ENCODE results near the gene TTC39C. TPM values are rescaled to one million over a fixed set of nuclear protein-coding genes. Genes with fewer than 3 reads are reported as not detected.

Gene TTC39C
- total RNA-seq, 2 experiments from 2014 or later: 31.4 to 47.0 TPM

- Histone ChIP-seq H3K36me3 (ENCODE audit: insufficient read depth, low read length) (peaks cover 12% of the 10 kb centered on the region), H3K9me2 (ENCODE audit: insufficient read depth, low read length) (no peaks in the 10 kb centered on the region), H4K20me1 (ENCODE audit: insufficient read depth, low read length) (0 out of 2 replicates have a peak, but pooled peaks cover 4% of the 10 kb centered on the region), H3K27ac (ENCODE audit: low read depth, low read length, poor library complexity, severe bottlenecking) (no peak overlapping the region), H2AFZ (ENCODE audit: low read length) (no peak overlapping the region), H3K4me3 (ENCODE audit: low read depth, low read length, poor library complexity, severe bottlenecking) (no peak overlapping the region), H3K9me3 (ENCODE audit: low read length) (no peaks in the 10 kb centered on the region), H3K79me2 (ENCODE audit: insufficient read depth, low read depth, low read length) (peaks cover 5% of the 10 kb centered on the region; the same call in 1 of the 2 replicates), H3K4me2 (ENCODE audit: low read length) (no peak overlapping the region), H3K4me1 (ENCODE audit: insufficient read depth, low read length, poor library complexity, severe bottlenecking) (peaks cover 12% of the 10 kb centered on the region)
- intact Hi-C loops (cut with micrococcal nuclease; ENCODE audit: unreplicated experiment): no loop called here
- BruUV-seq (replicated peaks): no TSS peak
- no peak for DNase-seq (ENCODE audit: low spot score)
- ChIA-PET POLR2A (interaction anchor here (0.9 kb wide), 1 partner anchor 11 kb away, joined by 3 read pairs; no protein-coding TSS in a partner anchor), CTCF (ENCODE audit: unreplicated experiment) (no interaction called here)
- TF ChIP-seq EZH2phosphoT487 (IDR thresholded peaks at IDR 0.05; ENCODE audit: borderline replicate concordance, low read depth, low read length) (no peak), CTCF (conservative IDR thresholded peaks at IDR 0.05; ENCODE audit: low read length) (no peak)
These were observed 51.4 kb downstream of the TTC39C start for GRCh38 chr18:24065906-24066305.

DNA sequence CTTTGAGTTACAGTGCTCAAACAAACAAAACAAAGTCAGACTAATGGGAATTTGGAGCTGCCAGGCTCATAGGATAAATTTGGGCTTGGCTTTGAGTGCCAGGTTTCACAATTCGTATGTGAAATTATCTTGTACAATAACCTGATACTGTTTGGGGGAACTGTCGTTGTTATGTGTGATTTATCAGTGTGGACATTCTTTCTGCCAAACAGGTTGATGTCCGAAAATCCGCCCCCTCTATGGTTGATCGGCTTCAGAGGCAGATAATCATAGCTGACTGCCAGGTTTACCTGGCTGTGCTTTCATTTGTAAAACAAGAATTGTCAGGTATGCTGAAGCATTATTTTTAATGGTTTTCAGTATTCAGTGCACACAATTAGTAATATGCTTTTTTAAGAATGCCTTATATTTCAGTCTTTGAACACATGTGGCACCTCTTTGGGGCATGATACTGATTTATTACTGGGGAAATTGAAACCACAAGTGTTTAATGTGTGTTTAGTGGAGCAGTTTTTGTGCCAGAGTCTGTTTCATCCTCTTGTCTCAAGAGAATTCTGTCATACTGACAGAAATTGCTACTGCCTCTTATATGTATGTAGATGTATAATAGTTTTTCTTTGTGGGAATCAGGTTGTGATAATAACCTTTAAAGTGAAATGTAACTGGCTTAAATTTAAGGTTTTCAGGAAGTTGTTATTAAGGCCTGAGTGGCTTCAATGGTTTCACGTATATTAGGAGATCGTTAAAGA, 54.6 kb downstream of the TTC39C start:
- intact Hi-C loops (cut with micrococcal nuclease; ENCODE audit: unreplicated experiment): no loop called here
- no peak for TF ChIP-seq CTCF (conservative IDR thresholded peaks at IDR 0.05; ENCODE audit: low read length)
- no peak overlapping the region for H3K4me2 ChIP-seq (ENCODE audit: low read length)
- H4K20me1 ChIP-seq (ENCODE audit: insufficient read depth, low read length): no peaks in the 10 kb centered on the region
- H3K4me3 ChIP-seq (ENCODE audit: low read depth, low read length, poor library complexity, severe bottlenecking): no peak overlapping the region
- H3K36me3 ChIP-seq (ENCODE audit: insufficient read depth, low read length): peaks cover 36% of the 10 kb centered on the region
- ChIA-PET CTCF (ENCODE audit: unreplicated experiment) (no interaction called here), POLR2A (interaction anchor here (1.1 kb wide), 1 partner anchor 13 kb away, joined by 4 read pairs; no protein-coding TSS in a partner anchor)
- H3K9me3 ChIP-seq (ENCODE audit: low read length): no peaks in the 10 kb centered on the region
- no peak overlapping the region for H3K27ac ChIP-seq (ENCODE audit: low read depth, low read length, poor library complexity, severe bottlenecking)
- 0 out of 2 replicates have a peak, but pooled peaks cover 4% of the 10 kb centered on the region for H3K79me2 ChIP-seq (ENCODE audit: insufficient read depth, low read depth, low read length)
- no TSS peak for BruUV-seq (replicated peaks)
- H3K4me1 ChIP-seq (ENCODE audit: insufficient read depth, low read length, poor library complexity, severe bottlenecking): peaks cover 12% of the 10 kb centered on the region
- no peaks in the 10 kb centered on the region for H3K9me2 ChIP-seq (ENCODE audit: insufficient read depth, low read length)
- no peak for DNase-seq (ENCODE audit: low spot score)
- no peak overlapping the region for H2AFZ ChIP-seq (ENCODE audit: low read length)

- no TSS peak for BruUV-seq (replicated peaks)
- POLR2A ChIA-PET: interaction anchor here (1.2 kb wide), 1 partner anchor 12 kb away, joined by 3 read pairs; no protein-coding TSS in a partner anchor
These were observed 56.5 kb downstream of the TTC39C start for GRCh38 chr18:24071029-24071428.

More at GRCh38 chr18:24071029-24071428, 56.5 kb downstream of the TTC39C start:
- intact Hi-C loops (cut with micrococcal nuclease; ENCODE audit: unreplicated experiment): no loop called here
- Histone ChIP-seq H3K9me3 (ENCODE audit: low read length) (no peaks in the 10 kb centered on the region), H2AFZ (ENCODE audit: low read length) (no peak overlapping the region), H4K20me1 (ENCODE audit: insufficient read depth, low read length) (no peaks in the 10 kb centered on the region), H3K27ac (ENCODE audit: low read depth, low read length, poor library complexity, severe bottlenecking) (no peak overlapping the region), H3K4me3 (ENCODE audit: low read depth, low read length, poor library complexity, severe bottlenecking) (no peak overlapping the region), H3K9me2 (ENCODE audit: insufficient read depth, low read length) (no peaks in the 10 kb centered on the region), H3K4me1 (ENCODE audit: insufficient read depth, low read length, poor library complexity, severe bottlenecking) (peaks cover 12% of the 10 kb centered on the region), H3K4me2 (ENCODE audit: low read length) (no peak overlapping the region), H3K79me2 (ENCODE audit: insufficient read depth, low read depth, low read length) (no peaks in the 10 kb centered on the region), H3K36me3 (ENCODE audit: insufficient read depth, low read length) (peaks cover 39% of the 10 kb centered on the region)
- CTCF ChIA-PET (ENCODE audit: unreplicated experiment): interaction anchor here (1.1 kb wide), 1 partner anchor 56 kb away, joined by 4 read pairs; no protein-coding TSS in a partner anchor
- TF ChIP-seq EZH2phosphoT487 (IDR thresholded peaks at IDR 0.05; ENCODE audit: borderline replicate concordance, low read depth, low read length): no peak
- TF ChIP-seq CTCF (conservative IDR thresholded peaks at IDR 0.05; ENCODE audit: low read length): no peak
- DNase-seq (ENCODE audit: low spot score): no peak
